GM18909 (cell line): Measurements from ENCODE around the gene PPP1R18.
A peak's percentile ranks its signal among the peaks of the same experiment; 100 is the strongest.
"Not testable (repeated sequence)": the region's sequence is repeated elsewhere in the genome, so short reads cannot be mapped to it uniquely, and the experiment has no call there.

Experiments used
- ATAC-seq: cut with Tn5 transposase; IDR thresholded peaks from one replicate; pipeline ENCODE4 v1.9.1; 2021; ENCODE audit warnings: mild to moderate bottlenecking; ENCODE audit not compliant: unreplicated experiment, poor library complexity

PPP1R18 gene, protein sequence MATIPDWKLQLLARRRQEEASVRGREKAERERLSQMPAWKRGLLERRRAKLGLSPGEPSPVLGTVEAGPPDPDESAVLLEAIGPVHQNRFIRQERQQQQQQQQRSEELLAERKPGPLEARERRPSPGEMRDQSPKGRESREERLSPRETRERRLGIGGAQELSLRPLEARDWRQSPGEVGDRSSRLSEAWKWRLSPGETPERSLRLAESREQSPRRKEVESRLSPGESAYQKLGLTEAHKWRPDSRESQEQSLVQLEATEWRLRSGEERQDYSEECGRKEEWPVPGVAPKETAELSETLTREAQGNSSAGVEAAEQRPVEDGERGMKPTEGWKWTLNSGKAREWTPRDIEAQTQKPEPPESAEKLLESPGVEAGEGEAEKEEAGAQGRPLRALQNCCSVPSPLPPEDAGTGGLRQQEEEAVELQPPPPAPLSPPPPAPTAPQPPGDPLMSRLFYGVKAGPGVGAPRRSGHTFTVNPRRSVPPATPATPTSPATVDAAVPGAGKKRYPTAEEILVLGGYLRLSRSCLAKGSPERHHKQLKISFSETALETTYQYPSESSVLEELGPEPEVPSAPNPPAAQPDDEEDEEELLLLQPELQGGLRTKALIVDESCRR

DNA sequence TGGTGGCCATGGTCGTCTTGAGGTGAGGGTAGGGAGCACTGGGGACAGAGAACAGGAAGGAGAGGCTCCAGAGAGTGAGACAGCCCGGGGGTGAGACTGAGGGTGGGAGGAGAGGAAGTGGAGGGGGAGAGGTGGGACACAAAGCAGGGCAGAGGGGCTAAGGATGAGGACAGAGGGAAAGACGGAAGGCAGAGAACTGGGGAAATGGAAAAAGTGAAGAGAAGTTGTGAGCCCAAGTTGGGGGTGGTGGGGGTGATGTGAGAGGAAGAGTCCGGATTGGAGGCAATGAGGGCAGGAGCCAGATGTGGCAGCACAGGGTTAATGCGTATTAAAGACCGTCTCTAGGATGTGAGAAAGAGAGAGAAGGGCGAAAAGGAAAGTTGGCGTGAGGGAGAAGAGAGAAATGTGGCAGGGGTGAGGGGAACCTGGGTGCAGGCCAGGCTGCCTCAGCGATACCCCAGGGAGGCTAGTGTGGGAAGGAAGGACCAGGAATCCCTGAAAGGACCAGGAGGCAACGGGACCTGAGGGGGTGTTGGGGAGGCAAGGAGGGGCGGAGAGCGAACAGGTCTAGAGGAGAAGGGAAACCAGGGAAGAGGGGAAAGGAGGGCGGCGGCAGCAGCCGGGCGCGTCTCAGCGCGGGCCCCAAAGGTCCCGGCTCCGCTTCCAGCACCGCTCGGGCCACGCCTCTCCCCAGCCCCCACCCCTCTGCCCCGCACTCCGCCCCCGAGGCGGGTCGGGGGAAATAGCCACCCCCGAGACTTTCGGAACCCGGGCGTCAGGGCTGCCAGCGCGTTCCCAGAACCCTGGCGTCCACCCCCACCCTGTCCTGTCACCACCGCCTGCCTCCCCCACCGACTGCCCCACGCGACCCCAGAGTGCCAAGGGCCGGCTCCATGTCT is at the start of gene PPP1R18:
PPP1R18 (minus strand) TSS at position 637 of the 899 bp plus-strand sequence; CDS start at position 10, 627 bp downstream.
- ATAC-seq: no peak

GRCh38 chr6:30735668-30736314 is 49.3 kb upstream of the PPP1R18 start:
- ATAC-seq: peak; percentile 38

- no peak for ATAC-seq
These were observed 45.9 kb upstream of the PPP1R18 start for GRCh38 chr6:30732237-30732943.

- ATAC-seq: peak; percentile 76
These were observed 44.4 kb upstream of the PPP1R18 start for GRCh38 chr6:30730601-30731435.

- ATAC-seq: no peak
These were observed 41.6 kb upstream of the PPP1R18 start for GRCh38 chr6:30727920-30728553.

GRCh38 chr6:30726506-30727413 is 40.3 kb upstream of the PPP1R18 start:
- ATAC-seq: no peak

- no peak for ATAC-seq
These were observed 39.5 kb upstream of the PPP1R18 start for GRCh38 chr6:30725713-30726505.

GRCh38 chr6:30724906-30725667 is 38.6 kb upstream of the PPP1R18 start:
- ATAC-seq: no peak

DNA sequence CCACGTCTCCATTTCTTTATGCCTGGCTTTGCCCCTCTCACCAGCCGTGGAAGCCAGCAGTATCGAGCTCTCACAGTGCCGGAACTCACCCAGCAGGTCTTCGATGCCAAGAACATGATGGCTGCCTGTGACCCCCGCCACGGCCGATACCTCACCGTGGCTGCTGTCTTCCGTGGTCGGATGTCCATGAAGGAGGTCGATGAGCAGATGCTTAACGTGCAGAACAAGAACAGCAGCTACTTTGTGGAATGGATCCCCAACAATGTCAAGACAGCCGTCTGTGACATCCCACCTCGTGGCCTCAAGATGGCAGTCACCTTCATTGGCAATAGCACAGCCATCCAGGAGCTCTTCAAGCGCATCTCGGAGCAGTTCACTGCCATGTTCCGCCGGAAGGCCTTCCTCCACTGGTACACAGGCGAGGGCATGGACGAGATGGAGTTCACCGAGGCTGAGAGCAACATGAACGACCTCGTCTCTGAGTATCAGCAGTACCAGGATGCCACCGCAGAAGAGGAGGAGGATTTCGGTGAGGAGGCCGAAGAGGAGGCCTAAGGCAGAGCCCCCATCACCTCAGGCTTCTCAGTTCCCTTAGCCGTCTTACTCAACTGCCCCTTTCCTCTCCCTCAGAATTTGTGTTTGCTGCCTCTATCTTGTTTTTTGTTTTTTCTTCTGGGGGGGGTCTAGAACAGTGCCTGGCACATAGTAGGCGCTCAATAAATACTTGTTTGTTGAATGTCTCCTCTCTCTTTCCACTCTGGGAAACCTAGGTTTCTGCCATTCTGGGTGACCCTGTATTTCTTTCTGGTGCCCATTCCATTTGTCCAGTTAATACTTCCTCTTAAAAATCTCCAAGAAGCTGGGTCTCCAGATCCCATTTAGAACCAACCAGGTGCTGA is 37.6 kb upstream of the PPP1R18 start:
- not testable (repeated sequence) for ATAC-seq

GRCh38 chr6:30723159-30723842 is 36.9 kb upstream of the PPP1R18 start:
- ATAC-seq: not testable (repeated sequence)

DNA sequence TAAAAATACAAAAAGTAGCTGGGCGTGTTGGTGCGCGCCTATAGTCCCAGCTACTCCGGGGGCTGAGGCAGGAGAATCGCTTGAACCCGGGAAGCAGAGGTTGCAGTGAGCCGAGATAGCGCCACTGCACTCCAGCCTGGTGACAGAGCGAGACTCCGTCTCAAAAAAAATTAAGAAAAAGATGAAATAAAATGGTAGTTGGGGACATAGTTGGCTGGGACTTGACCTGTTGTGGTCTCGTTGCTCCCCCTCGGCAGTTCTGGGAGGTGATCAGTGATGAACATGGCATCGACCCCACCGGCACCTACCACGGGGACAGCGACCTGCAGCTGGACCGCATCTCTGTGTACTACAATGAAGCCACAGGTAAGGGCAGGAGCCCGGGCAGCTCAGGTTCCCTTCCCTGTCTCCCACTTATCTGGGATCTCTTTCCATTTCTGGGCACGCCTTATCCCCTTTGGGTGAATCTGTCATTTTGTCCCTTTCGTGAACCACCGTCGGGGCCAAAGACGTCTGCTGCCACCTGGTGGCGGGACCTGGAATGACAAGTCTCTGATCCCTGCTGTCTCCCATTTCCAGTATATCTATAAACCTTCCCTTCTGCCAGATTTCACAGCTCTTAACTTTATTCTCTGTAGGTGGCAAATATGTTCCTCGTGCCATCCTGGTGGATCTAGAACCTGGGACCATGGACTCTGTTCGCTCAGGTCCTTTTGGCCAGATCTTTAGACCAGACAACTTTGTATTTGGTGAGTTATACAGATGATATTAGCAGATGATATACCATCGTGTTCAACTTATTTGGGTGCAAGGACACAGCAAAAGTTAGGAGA is 36.1 kb upstream of the PPP1R18 start:
- peak; percentile 25 for ATAC-seq

DNA sequence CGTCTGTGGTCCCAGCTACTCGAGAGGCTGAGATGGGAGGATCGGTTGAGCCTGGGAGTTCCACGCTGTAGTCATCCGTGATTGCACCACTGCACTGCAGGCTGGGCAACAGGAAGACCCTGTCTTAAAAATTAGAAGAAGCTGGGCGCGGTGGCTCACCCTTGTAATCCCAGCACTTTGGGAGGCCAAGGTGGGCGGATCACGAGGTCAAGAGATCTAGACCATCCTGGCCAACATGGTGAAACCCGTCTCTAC is 35.5 kb upstream of the PPP1R18 start:
- not testable (repeated sequence) for ATAC-seq

DNA sequence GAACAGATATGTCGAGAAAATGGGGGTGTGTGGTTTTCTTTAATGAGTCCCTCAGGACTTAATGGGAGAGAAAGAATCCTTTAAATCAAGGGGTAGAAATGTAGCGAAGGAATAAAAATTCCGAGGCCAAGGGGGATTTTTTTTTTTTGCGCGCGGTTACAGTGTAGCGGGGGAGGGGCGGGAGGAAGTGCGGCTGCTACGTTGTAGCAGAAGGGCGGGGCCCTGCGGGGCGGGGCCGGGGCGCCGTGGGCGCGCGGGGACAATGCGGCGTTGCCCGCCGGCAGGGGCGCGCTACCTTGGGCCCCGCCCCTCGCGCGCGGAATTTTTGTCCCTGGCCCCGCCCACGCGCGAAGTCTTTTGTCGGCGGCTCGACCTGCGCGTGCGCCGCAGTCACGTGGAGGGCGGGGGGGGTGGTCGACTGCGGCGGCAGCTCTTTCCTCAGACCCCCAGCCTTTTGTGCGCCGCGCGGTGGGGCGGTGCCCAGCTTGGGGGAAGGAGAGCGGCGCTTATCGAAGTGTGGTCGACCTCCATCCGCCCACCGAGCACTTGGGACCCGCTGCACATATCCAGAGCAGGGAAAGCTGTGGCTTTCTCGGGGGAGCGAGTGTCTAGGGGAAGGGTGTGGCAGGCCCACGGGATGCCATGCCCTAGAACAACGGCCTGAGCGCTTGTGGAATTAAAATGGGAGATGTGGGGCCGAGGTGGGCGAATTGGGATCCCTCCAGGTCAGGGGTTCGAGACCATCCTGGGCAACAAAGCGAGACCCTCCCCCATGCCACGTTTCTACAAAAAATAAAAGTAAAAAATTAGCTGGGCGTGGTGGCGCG is 35.0 kb upstream of the PPP1R18 start:
- ATAC-seq: peak; percentile 35
